ENCODE measurements around the gene NAA25.
"Not testable (repeated sequence)": the region's sequence is repeated elsewhere in the genome, so short reads cannot be mapped to it uniquely, and the experiment has no call there.

NAA25 gene

DNA sequence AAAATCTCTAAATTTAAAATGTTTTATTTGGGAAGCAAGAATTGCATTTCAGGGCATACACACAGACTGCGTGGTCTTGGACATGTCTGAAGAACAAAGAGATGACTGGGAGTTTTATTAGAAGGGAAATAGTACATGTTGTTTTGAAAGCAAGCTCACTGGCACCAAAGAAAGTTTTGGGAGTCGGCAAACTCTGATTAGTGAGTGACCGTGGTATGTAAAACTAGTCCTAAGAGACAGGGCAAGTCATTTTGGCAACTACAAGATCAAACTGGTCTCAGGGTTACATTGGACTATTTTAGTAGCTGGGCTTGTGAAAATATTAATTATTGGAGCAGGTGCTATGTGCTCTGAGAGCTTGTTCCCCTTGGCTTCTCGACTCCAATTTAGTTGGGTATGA, 110.6 kb downstream of the NAA25 start:
- TF ChIP-seq, protein P1, sequence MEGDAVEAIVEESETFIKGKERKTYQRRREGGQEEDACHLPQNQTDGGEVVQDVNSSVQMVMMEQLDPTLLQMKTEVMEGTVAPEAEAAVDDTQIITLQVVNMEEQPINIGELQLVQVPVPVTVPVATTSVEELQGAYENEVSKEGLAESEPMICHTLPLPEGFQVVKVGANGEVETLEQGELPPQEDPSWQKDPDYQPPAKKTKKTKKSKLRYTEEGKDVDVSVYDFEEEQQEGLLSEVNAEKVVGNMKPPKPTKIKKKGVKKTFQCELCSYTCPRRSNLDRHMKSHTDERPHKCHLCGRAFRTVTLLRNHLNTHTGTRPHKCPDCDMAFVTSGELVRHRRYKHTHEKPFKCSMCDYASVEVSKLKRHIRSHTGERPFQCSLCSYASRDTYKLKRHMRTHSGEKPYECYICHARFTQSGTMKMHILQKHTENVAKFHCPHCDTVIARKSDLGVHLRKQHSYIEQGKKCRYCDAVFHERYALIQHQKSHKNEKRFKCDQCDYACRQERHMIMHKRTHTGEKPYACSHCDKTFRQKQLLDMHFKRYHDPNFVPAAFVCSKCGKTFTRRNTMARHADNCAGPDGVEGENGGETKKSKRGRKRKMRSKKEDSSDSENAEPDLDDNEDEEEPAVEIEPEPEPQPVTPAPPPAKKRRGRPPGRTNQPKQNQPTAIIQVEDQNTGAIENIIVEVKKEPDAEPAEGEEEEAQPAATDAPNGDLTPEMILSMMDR (conservative IDR thresholded peaks at IDR 0.05; ENCODE audit: control insufficient read depth, insufficient read depth, low read depth, low read length): no peak
- no peak overlapping the region for H3K4me3 ChIP-seq (ENCODE audit: control insufficient read depth, low read depth, low read length)

DNA sequence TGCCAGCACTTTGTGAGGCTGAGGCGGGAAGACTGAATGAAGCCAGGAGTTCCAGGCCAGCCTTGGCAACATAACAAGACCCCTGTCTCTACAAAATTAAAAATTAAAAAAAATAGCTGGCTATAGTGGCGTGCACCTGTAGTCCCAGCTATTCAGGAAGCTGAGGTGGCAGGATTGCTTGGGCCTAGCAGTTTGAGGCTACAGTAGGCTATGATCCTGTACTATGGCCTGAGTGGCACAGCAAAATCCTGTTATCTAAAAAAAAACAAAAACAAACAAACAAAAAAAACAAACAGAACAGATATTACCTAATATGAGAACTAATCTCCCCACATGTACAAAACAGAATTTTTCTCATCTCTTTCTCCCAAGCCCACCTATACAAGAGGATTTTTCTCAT, 111.3 kb downstream of the NAA25 start:
- no peak for DNase-seq (ENCODE audit: low read depth)
- TF ChIP-seq, protein P1 (conservative IDR thresholded peaks at IDR 0.05; ENCODE audit: control insufficient read depth, insufficient read depth, low read depth, low read length): no peak
- H3K4me3 ChIP-seq (ENCODE audit: control insufficient read depth, low read depth, low read length): no peak overlapping the region

More for the DNA sequence above, 110.6 kb downstream of the NAA25 start:
- DNase-seq (ENCODE audit: low read depth): no peak

DNA sequence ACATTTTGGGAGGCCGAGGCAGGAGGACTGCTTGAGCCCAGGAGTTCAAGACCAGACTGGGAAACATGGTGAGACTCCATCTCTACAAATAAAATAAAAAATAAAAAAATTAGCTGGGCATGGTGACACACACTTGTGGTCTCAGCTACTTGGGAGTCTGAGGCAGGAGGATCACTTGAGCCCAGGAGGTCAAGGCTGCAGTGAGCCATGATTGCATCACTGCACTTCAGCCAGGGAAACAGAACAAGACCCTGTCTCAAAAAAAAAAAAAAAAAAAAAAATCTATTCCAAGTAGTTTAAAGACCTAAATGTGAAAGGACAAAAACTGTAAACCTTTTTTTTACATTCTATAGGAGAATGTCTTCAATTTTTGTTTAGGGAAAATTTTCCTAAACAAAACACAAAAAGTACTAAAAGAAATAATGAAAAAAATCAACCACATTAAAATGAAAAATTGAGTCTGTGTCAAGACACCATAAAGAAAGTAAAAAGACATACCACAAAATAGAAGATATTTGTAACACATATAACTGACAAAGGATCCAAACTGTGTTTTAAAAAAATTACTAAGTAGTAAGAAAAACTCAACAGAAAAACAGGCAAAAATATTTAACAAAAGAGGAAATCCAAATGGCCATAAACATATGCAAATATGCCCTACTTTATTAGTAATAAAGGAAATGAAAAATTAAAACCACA, 112.7 kb downstream of the NAA25 start:
- no peak overlapping the region for H3K4me3 ChIP-seq (ENCODE audit: control insufficient read depth, low read depth, low read length)
- TF ChIP-seq, protein P1 (conservative IDR thresholded peaks at IDR 0.05; ENCODE audit: control insufficient read depth, insufficient read depth, low read depth, low read length): no peak
- no peak for DNase-seq (ENCODE audit: low read depth)

DNA sequence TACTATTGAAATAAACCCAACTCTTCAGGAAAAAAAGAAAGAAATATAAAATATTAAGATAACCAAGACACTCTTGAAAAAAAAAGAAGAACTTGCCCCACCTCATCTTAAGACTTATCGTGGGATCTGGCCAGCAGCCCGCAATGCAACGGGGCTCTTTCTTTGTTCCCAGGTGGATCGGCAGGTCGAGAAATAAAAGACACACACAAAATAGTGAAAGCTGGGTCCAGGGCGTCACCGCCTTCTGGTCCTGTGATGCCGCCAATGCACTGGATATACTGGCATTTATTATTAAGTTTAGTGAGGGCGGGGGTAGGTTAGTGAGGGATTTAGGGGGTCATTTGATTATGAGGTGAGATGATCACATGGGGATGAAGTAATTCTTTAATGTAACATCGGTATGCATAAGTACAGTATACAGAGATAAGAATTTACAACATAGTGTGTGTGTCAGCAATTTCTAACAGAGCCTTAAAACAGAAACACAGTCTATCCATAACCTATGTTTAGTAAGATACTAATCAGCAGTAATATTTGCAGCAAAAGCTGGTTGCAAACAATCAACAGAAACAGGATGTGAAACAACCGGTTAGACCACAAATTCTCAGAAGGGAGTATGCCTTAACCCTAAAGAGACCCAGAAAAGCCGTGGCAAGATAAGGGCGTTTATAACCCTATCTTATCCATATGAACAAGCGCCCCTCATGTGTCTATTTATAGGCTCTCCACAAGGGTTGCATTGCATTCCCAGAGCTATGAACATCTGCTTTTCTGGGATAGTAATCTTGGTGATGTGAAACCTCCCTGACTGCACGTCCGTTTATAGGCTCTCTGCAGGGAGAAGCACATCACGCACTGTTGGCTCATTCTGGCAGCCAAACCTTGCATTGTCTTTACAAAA, 114.1 kb downstream of the NAA25 start:
- DNase-seq (ENCODE audit: low read depth); H3K4me3 ChIP-seq (ENCODE audit: control insufficient read depth, low read depth, low read length): not testable (repeated sequence)

DNA sequence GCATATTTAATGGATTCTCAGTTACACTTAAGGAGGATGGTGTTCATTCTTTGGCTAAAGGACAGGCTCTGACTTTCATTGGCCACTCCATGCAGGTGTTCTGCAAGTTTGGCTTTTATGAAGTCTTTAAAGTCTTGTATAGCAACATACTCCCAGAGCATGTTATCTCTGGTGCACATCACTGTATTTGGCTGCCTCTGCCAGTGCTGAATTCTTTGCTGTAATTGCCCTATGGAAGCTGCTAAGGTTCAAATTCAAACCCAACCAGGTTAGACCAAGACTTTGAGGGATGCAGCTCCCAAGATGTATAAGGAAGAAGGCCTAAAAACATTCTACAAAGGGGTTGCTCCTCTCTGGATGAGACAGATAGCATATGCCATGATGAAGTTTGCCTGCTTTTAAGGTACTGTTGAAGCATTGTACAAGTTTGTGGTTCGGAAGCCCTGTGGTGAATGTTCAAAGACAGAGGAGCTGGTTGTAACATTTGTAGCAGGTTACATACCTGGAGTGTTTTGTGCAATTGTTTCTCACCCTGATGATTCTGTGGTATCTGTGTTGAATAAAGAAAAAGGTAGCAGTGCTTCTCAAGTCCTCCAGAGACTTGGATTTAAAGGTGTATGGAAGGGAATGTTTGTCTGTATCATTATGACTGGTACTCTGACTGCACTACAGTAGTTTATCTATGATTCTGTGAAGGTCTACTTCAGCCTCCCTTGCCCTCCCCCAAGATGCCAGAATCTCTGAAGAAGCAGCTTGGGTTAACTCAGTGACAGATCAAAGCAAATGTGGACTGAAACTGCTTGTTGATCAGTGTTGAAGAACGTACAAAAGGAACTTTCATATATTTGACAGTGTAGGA, 115.1 kb downstream of the NAA25 start:
- no peak overlapping the region for H3K4me3 ChIP-seq (ENCODE audit: control insufficient read depth, low read depth, low read length)

DNA sequence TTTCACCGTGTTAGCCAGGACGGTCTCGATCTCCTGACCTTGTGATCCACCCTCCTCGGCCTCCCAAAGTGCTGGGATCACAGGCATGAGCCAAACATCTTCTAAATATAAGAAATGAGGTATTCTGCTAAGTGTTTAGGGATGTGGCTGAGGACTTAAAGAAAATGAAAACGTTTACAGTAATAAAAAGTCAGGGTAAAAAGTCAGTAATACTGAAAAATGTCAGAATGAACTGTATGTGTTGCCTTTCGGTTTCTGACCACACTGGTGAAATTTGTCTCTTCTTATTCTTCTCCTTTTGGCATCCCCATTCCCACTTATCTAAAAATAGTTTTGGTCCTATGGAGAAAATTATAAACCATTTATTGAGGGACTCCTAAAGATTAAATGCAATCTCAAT, 116.1 kb downstream of the NAA25 start:
- H3K4me3 ChIP-seq (ENCODE audit: control insufficient read depth, low read depth, low read length): no peak overlapping the region
- TF ChIP-seq, protein P1 (conservative IDR thresholded peaks at IDR 0.05; ENCODE audit: control insufficient read depth, insufficient read depth, low read depth, low read length): no peak
- no peak for DNase-seq (ENCODE audit: low read depth)

More for the DNA sequence above, 115.1 kb downstream of the NAA25 start:
- TF ChIP-seq, protein P1 (conservative IDR thresholded peaks at IDR 0.05; ENCODE audit: control insufficient read depth, insufficient read depth, low read depth, low read length): no peak
- DNase-seq (ENCODE audit: low read depth): no peak

Measured in fibroblast of mammary gland (primary cell).